Stomach (tissue), 9 donors: Measurements from ENCODE around the gene G6PC1. TPM values are rescaled to one million over a fixed set of nuclear protein-coding genes. Genes with fewer than 3 reads are reported as not detected.

Source experiments
- DNase-seq, 2 donors: peaks; one replicate each; pipeline versions ENCODE4 v3.0.0 to v3.0.0-alpha.2; 2013 to 2019
- H3K27ac ChIP-seq, 5 donors: fragments of 200-600 bp in 4 of 5; sonication (generic) in 4 of 5; one replicate each; pipeline ENCODE4 v1.5.1; 2013 to 2019; ENCODE audit warnings: mild to moderate bottlenecking in 1 of 5, moderate library complexity in 1 of 5
- H3K27me3 ChIP-seq, 3 donors: fragments of 200-600 bp; sonication (generic); one replicate each; pipeline ENCODE4 v1.5.1; 2017 to 2019; ENCODE audit warnings: mixed run types in 1 of 3
- H3K36me3 ChIP-seq, 4 donors: fragments of 200-600 bp; sonication (generic); 1 replicate in 3 of 4; 2 replicates in 1 of 4; pipeline ENCODE4 v1.5.1; 2016 to 2019
- H3K4me1 ChIP-seq, 4 donors: fragments of 200-600 bp; sonication (generic); one replicate each; pipeline ENCODE4 v1.5.1; 2016 to 2019
- H3K4me3 ChIP-seq, 4 donors: fragments of 200-600 bp; sonication (generic) in 3 of 4; one replicate each; pipeline ENCODE4 v1.5.1; 2016 to 2019; ENCODE audit warnings: mild to moderate bottlenecking in 1 of 4
- H3K9me3 ChIP-seq, 4 donors: fragments of 200-600 bp; sonication (generic); one replicate each; pipeline ENCODE4 v1.5.1; 2016 to 2019
- EP300 ChIP-seq: sonication (generic); formaldehyde crosslinking; IDR thresholded peaks from one replicate; pipeline ENCODE4 v1.6.1; 2017; ENCODE audit warnings: antibody characterized with exemption
- POLR2A ChIP-seq, 4 donors: fragments of 450-650 bp; IDR thresholded peaks; one replicate each; pipeline ENCODE4 v1.6.1; 2016; ENCODE audit warnings: antibody characterized with exemption in 4 of 4, control low read depth in 2 of 4, mild to moderate bottlenecking in 1 of 4, moderate library complexity in 1 of 4
- POLR2AphosphoS5 ChIP-seq, 3 donors: sonication (generic); formaldehyde crosslinking; IDR thresholded peaks; one replicate each; pipeline ENCODE4 v1.6.1; 2016; ENCODE audit warnings: antibody characterized with exemption in 3 of 3
- WGBS, 5 donors: extraction: QIAGEN DNeasy Blood & Tissue Kit in 3 of 5; methylation state at CpG; one replicate each; pipeline versions ENCODE4 v1.1.5 to v1.1.7; 2013 to 2018; 5-methylcytosine and 5-hydroxymethylcytosine counted together
- intact Hi-C: fragments of 100-400 bp; cut with DNase I; formaldehyde crosslinking; loops from one replicate; pipeline ENCODE4 v1.15.1; 2023; ENCODE audit warnings: low total_unique reads
- polyA plus RNA-seq, 3 donors: library from polyadenylated mRNA; stranded (reverse); fragments of 200-250 nt; gene quantifications; one replicate each; pipeline ENCODE4 v1.2.3, GENCODE V29; 2013
- small RNA-seq, 4 donors: library from RNA; depleted of rRNA; stranded (forward); fragments of <200 nt; gene quantifications; one replicate each; pipeline ENCODE3, GENCODE V24; 2016
- total RNA-seq, 5 donors: library from RNA; depleted of rRNA; stranded (reverse); fragments of >200 nt; gene quantifications; one replicate each; pipeline versions ENCODE4 v1.1.0 to v1.2.3, GENCODE V29; 2014 to 2016
- TF ChIP-seq, protein P1 (sequence below), 7 experiments: fragments of 450-650 bp in 4 of 7; fragments of 200-600 bp in 3 of 7; sonication (generic) in 3 of 7; IDR thresholded peaks; one replicate each; pipeline ENCODE4 v1.5.1; 2016 to 2019; ENCODE audit warnings: antibody characterized with exemption in 7 of 7, control low read depth in 2 of 7, mild to moderate bottlenecking in 1 of 7
- donor health status: healthy with polysubstance abuse.
- donor health status: Bipolar disorder and iron deficiency.
- donor health status: healthy.

Gene G6PC1
- total and polyA plus RNA-seq, 8 donors = 4.0 TPM; not detected in 7

- H3K27ac ChIP-seq = no peak overlapping the region
- H3K4me3 ChIP-seq = no peak overlapping the region
- 93 to 100% (median 94%) methylated on average over 1 of the region's 1 CpG for WGBS, 5 donors
- no peaks in the 10 kb centered on the region for H3K27me3 ChIP-seq
- H3K36me3 ChIP-seq = peaks cover 17 to 41% (median 39%) of the 10 kb centered on the region in 4 donors
- peaks cover 0 to 15% (median 0%) of the 10 kb centered on the region in 4 donors for H3K4me1 ChIP-seq
- intact Hi-C loops = no loop called here
- no peaks in the 10 kb centered on the region for H3K9me3 ChIP-seq
- no peak for DNase-seq
- TF ChIP-seq POLR2A (IDR thresholded peaks at IDR 0.05) = no peak
- TF ChIP-seq EP300 = no peak
- TF ChIP-seq, protein P1, sequence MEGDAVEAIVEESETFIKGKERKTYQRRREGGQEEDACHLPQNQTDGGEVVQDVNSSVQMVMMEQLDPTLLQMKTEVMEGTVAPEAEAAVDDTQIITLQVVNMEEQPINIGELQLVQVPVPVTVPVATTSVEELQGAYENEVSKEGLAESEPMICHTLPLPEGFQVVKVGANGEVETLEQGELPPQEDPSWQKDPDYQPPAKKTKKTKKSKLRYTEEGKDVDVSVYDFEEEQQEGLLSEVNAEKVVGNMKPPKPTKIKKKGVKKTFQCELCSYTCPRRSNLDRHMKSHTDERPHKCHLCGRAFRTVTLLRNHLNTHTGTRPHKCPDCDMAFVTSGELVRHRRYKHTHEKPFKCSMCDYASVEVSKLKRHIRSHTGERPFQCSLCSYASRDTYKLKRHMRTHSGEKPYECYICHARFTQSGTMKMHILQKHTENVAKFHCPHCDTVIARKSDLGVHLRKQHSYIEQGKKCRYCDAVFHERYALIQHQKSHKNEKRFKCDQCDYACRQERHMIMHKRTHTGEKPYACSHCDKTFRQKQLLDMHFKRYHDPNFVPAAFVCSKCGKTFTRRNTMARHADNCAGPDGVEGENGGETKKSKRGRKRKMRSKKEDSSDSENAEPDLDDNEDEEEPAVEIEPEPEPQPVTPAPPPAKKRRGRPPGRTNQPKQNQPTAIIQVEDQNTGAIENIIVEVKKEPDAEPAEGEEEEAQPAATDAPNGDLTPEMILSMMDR (IDR thresholded peaks at IDR 0.05) = no peak
- TF ChIP-seq POLR2AphosphoS5 (IDR thresholded peaks at IDR 0.05) = no peak
Observed at GRCh38 chr17:42946812-42947211, 46.2 kb downstream of the G6PC1 start.

GRCh38 chr17:42950044-42950783 lies 49.6 kb downstream of the G6PC1 start:
- Histone ChIP-seq H3K9me3 (no peaks in the 10 kb centered on the region), H3K27ac (no peak overlapping the region), H3K4me1 (peaks cover 0 to 22% (median 6%) of the 10 kb centered on the region in 4 donors), H3K36me3 (peaks cover 44 to 75% (median 73%) of the 10 kb centered on the region in 4 donors), H3K27me3 (no peaks in the 10 kb centered on the region), H3K4me3 (no peak overlapping the region)
- TF ChIP-seq POLR2A (IDR thresholded peaks at IDR 0.05) (no peak), EP300 (no peak), POLR2AphosphoS5 (IDR thresholded peaks at IDR 0.05) (no peak)
- TF ChIP-seq, protein P1 (IDR thresholded peaks at IDR 0.05) = no peak
- intact Hi-C loops = loop anchor here (10.0 kb wide), 1 partner anchor 245 kb away; no protein-coding TSS in a partner anchor
- WGBS, 5 donors = 85 to 93% (median 88%) methylated on average over 13 of the region's 13 CpGs
- no peak for DNase-seq

Small RNA genes within 50 kb of the gene (small RNA-seq; reads per million reads assigned to genes)
- 0 to 0.10 (median 0) reads per million in 4 donors for gene RF00561
- 0 reads per million in 4 donors for gene RNU6-287P

Other genes with a start within 250 kb of the G6PC1 start
- 100 to 1,000 TPM in 2 of 5 donors, 10 to 100 TPM in 2, 1 to 10 TPM in 1; 4.3 to 181 (median 15.8) TPM for gene TUBG2, start 241.5 kb upstream of the G6PC1 start, total RNA-seq
- gene TUBG2, start 241.5 kb upstream of the G6PC1 start, polyA plus RNA-seq = 10 to 100 TPM; 13.3 to 17.1 (median 15.9) TPM
- 10 to 100 TPM; 16.5 to 96.0 (median 28.0) TPM for gene PLEKHH3, start 223.8 kb upstream of the G6PC1 start, total RNA-seq
- 10 to 100 TPM; 19.1 to 74.4 (median 52.9) TPM for gene PLEKHH3, start 223.8 kb upstream of the G6PC1 start, polyA plus RNA-seq
- gene CCR10, start 219.0 kb upstream of the G6PC1 start, total RNA-seq = 10 to 100 TPM in 1 of 5 donors, 1 to 10 TPM in 3, not detected in 1; 1.7 to 11.7 (median 7.0) TPM
- gene CCR10, start 219.0 kb upstream of the G6PC1 start, polyA plus RNA-seq = 1 to 10 TPM in 1 of 3 donors, under 1 TPM in 2; 0.55 to 1.4 (median 0.56) TPM
- gene CNTNAP1, start 218.3 kb upstream of the G6PC1 start, total RNA-seq = 10 to 100 TPM in 2 of 5 donors, 1 to 10 TPM in 3; 6.7 to 13.3 (median 9.0) TPM
- gene CNTNAP1, start 218.3 kb upstream of the G6PC1 start, polyA plus RNA-seq = 1 to 10 TPM in 2 of 3 donors, under 1 TPM in 1; 0.76 to 2.7 (median 2.6) TPM
- gene EZH1, start 155.8 kb upstream of the G6PC1 start, total RNA-seq = 100 to 1,000 TPM in 1 of 5 donors, 10 to 100 TPM in 4; 28.1 to 512 (median 35.6) TPM
- gene EZH1, start 155.8 kb upstream of the G6PC1 start, polyA plus RNA-seq = 10 to 100 TPM in 1 of 3 donors, 1 to 10 TPM in 2; 6.3 to 16.0 (median 6.7) TPM
- 10 to 100 TPM in 2 of 5 donors, not detected in 3; 10.4 to 15.2 TPM for gene RAMP2, start 139.6 kb upstream of the G6PC1 start, total RNA-seq
- 10 to 100 TPM in 2 of 3 donors, 1 to 10 TPM in 1; 8.6 to 20.0 (median 19.2) TPM for gene RAMP2, start 139.6 kb upstream of the G6PC1 start, polyA plus RNA-seq
- 10 to 100 TPM in 3 of 5 donors, 1 to 10 TPM in 2; 4.1 to 66.5 (median 12.9) TPM for gene VPS25, start 127.3 kb upstream of the G6PC1 start, total RNA-seq
- 10 to 100 TPM; 71.8 to 79.6 (median 75.5) TPM for gene VPS25, start 127.3 kb upstream of the G6PC1 start, polyA plus RNA-seq
- 10 to 100 TPM in 2 of 5 donors, 1 to 10 TPM in 3; 1.1 to 30.4 (median 4.9) TPM for gene WNK4, start 120.2 kb upstream of the G6PC1 start, total RNA-seq
- 1 to 10 TPM; 1.1 to 1.7 (median 1.3) TPM for gene WNK4, start 120.2 kb upstream of the G6PC1 start, polyA plus RNA-seq
- 100 to 1,000 TPM in 3 of 5 donors, 10 to 100 TPM in 2; 22.2 to 166 (median 121) TPM for gene COA3, start 102.1 kb upstream of the G6PC1 start, total RNA-seq
- 100 to 1,000 TPM; 201 to 268 (median 201) TPM for gene COA3, start 102.1 kb upstream of the G6PC1 start, polyA plus RNA-seq
- 1 to 10 TPM in 2 of 5 donors, under 1 TPM in 1, not detected in 2; 0.29 to 2.2 (median 1.3) TPM for gene CNTD1, start 101.9 kb upstream of the G6PC1 start, total RNA-seq
- gene CNTD1, start 101.9 kb upstream of the G6PC1 start, polyA plus RNA-seq = 1 to 10 TPM; 1.3 to 2.4 (median 1.3) TPM
- 100 to 1,000 TPM in 3 of 5 donors, 10 to 100 TPM in 2; 53.1 to 192 (median 124) TPM for gene BECN1, start 76.5 kb upstream of the G6PC1 start, total RNA-seq
- 10 to 100 TPM; 40.3 to 86.1 (median 65.2) TPM for gene BECN1, start 76.5 kb upstream of the G6PC1 start, polyA plus RNA-seq
- gene PSME3, start 67.4 kb upstream of the G6PC1 start, total RNA-seq = 10 to 100 TPM; 26.4 to 74.4 (median 70.0) TPM
- gene PSME3, start 67.4 kb upstream of the G6PC1 start, polyA plus RNA-seq = 10 to 100 TPM; 27.1 to 75.8 (median 61.5) TPM
- 1 to 10 TPM in 1 of 5 donors, under 1 TPM in 2, not detected in 2; 0.87 to 3.0 (median 0.92) TPM for gene AOC2, start 56.2 kb upstream of the G6PC1 start, total RNA-seq
- under 1 TPM in 2 of 3 donors, not detected in 1; 0.50 to 0.55 TPM for gene AOC2, start 56.2 kb upstream of the G6PC1 start, polyA plus RNA-seq
- gene AOC3, start 49.6 kb upstream of the G6PC1 start, total RNA-seq = 10 to 100 TPM; 20.9 to 67.9 (median 42.0) TPM
- 10 to 100 TPM in 1 of 3 donors, 1 to 10 TPM in 2; 6.2 to 46.9 (median 9.3) TPM for gene AOC3, start 49.6 kb upstream of the G6PC1 start, polyA plus RNA-seq
- gene AARSD1, start 63.7 kb downstream of the G6PC1 start, total RNA-seq = 10 to 100 TPM in 4 of 5 donors, 1 to 10 TPM in 1; 6.4 to 64.0 (median 26.8) TPM
- gene AARSD1, start 63.7 kb downstream of the G6PC1 start, polyA plus RNA-seq = 10 to 100 TPM; 37.7 to 61.2 (median 56.7) TPM
- gene PTGES3L, start 79.3 kb downstream of the G6PC1 start, total RNA-seq = 1 to 10 TPM in 3 of 5 donors, not detected in 2; 3.6 to 9.8 (median 8.3) TPM
- gene PTGES3L, start 79.3 kb downstream of the G6PC1 start, polyA plus RNA-seq = 1 to 10 TPM in 2 of 3 donors, not detected in 1; 1.3 to 2.9 TPM
- 10 to 100 TPM; 12.9 to 51.6 (median 15.2) TPM for gene RUNDC1, start 79.8 kb downstream of the G6PC1 start, total RNA-seq
- 1 to 10 TPM; 5.8 to 7.1 (median 6.6) TPM for gene RUNDC1, start 79.8 kb downstream of the G6PC1 start, polyA plus RNA-seq
- 1,000 to 10,000 TPM in 3 of 5 donors, 100 to 1,000 TPM in 2; 251 to 1,639 (median 1,099) TPM for gene RPL27, start 97.6 kb downstream of the G6PC1 start, total RNA-seq
- 1,000 to 10,000 TPM; 2,693 to 4,199 (median 4,058) TPM for gene RPL27, start 97.6 kb downstream of the G6PC1 start, polyA plus RNA-seq
- gene IFI35, start 106.0 kb downstream of the G6PC1 start, total RNA-seq = 100 to 1,000 TPM in 1 of 5 donors, 10 to 100 TPM in 2, 1 to 10 TPM in 2; 4.0 to 145 (median 19.5) TPM
- gene IFI35, start 106.0 kb downstream of the G6PC1 start, polyA plus RNA-seq = 10 to 100 TPM; 37.6 to 53.0 (median 46.4) TPM
- gene VAT1, start 121.6 kb downstream of the G6PC1 start, total RNA-seq = 10 to 100 TPM in 4 of 5 donors, 1 to 10 TPM in 1; 8.2 to 71.7 (median 55.8) TPM
- gene VAT1, start 121.6 kb downstream of the G6PC1 start, polyA plus RNA-seq = 10 to 100 TPM; 26.5 to 73.6 (median 65.7) TPM
- gene RND2, start 124.4 kb downstream of the G6PC1 start, total RNA-seq = 1 to 10 TPM in 3 of 5 donors, under 1 TPM in 1, not detected in 1; 0.37 to 5.8 (median 2.1) TPM
- gene RND2, start 124.4 kb downstream of the G6PC1 start, polyA plus RNA-seq = 1 to 10 TPM in 2 of 3 donors, under 1 TPM in 1; 0.50 to 1.2 (median 1.2) TPM
- 10 to 100 TPM; 13.0 to 47.5 (median 25.8) TPM for gene BRCA1, start 224.6 kb downstream of the G6PC1 start, total RNA-seq
- gene BRCA1, start 224.6 kb downstream of the G6PC1 start, polyA plus RNA-seq = 1 to 10 TPM; 2.0 to 2.3 (median 2.1) TPM